NT2/D1 (cell line): ENCODE measurements around the gene NCKAP1.

ENCODE experiments used
- DNase-seq: peaks from one replicate; pipeline ENCODE4 v3.0.0-alpha.2; 2011; ENCODE audit warnings: low read depth, low spot score
- H3K27me3 ChIP-seq: 2 replicates; pipeline ENCODE4 v1.6.0; 2011; ENCODE audit warnings: mild to moderate bottlenecking; ENCODE audit not compliant: insufficient read length, insufficient read depth
- H3K36me3 ChIP-seq: 2 replicates; pipeline ENCODE4 v1.6.1; 2011; ENCODE audit warnings: mild to moderate bottlenecking, low read length, mixed read lengths; ENCODE audit not compliant: insufficient read depth, insufficient read length
- H3K4me1 ChIP-seq: 2 replicates; pipeline ENCODE4 v1.5.1; 2011; ENCODE audit not compliant: insufficient read depth, insufficient read length
- H3K4me3 ChIP-seq: 2 replicates; pipeline ENCODE4 v1.5.1; 2011; ENCODE audit warnings: low read depth; ENCODE audit not compliant: insufficient read length
- H3K9ac ChIP-seq: 2 replicates; pipeline ENCODE4 v1.6.0; 2011; ENCODE audit warnings: low read depth; ENCODE audit not compliant: insufficient read length
- H3K9me3 ChIP-seq: 2 replicates; pipeline ENCODE4 v1.5.1; 2011; ENCODE audit warnings: mild to moderate bottlenecking, low read length; ENCODE audit not compliant: insufficient read depth
- SUZ12 ChIP-seq: IDR thresholded peaks from 2 replicates; pipeline ENCODE4 v1.6.1; 2011; ENCODE audit not compliant: insufficient read length, insufficient read depth; ENCODE audit errors: extremely low read depth
- YY1 ChIP-seq: IDR thresholded peaks from 2 replicates; pipeline ENCODE4 v1.6.1; 2011; ENCODE audit not compliant: insufficient read length, insufficient read depth
- ZNF274 ChIP-seq: IDR thresholded peaks from 2 replicates; pipeline ENCODE4 v1.6.1; 2011; ENCODE audit warnings: mild to moderate bottlenecking, low read depth, low read length

Gene NCKAP1

DNA sequence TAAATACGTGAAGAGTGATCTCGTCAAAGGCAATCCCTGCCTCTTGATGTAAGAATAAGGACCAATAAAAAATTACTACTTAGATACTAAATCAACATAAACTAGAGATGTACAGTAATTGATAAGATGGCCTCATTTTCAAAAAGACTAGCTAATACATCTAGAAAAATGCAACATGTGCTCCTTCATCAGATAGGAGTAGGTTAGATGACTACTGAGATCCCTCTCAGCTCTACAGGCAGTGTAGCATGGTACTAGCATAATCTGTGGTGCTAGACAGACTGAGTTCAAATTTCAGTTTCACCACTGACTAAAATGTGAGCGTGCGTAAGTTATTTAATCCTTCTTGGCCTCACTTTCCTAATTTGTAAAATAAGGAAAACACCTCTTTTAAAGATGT, 89.2 kb downstream of the NCKAP1 start:
- no peak for TF ChIP-seq SUZ12
- no peak for TF ChIP-seq ZNF274
- no peak for DNase-seq
- no peak overlapping the region for H3K9ac ChIP-seq
- H3K36me3 ChIP-seq: peaks cover 54% of the 10 kb centered on the region
- no peaks in the 10 kb centered on the region for H3K27me3 ChIP-seq
- H3K9me3 ChIP-seq: no peaks in the 10 kb centered on the region
- H3K4me3 ChIP-seq: no peak overlapping the region
- H3K4me1 ChIP-seq: no peaks in the 10 kb centered on the region

DNA sequence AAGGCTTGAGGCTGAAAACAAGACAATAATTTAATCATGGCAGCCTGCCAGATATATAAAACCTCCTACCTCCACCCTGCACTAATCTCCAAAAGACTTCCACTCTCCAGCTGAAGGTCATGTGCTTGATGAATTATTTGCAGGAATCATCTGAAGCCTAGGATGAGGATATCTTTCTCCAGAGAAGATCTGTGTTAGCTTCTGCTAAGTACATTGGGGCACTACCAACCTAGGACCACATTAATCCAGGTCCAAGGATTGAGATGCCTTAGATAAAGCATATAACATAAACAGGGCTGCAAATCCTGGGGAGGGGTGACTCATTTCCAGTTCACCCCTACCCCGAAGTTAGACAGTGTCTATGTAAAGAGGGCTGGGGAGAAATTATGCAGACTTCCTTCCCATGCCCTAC, 91.3 kb downstream of the NCKAP1 start:
- no peak overlapping the region for H3K4me3 ChIP-seq
- TF ChIP-seq YY1 (no peak), SUZ12 (no peak), ZNF274 (no peak)
- no peaks in the 10 kb centered on the region for H3K4me1 ChIP-seq
- no peaks in the 10 kb centered on the region for H3K9me3 ChIP-seq
- H3K36me3 ChIP-seq: peaks cover 44% of the 10 kb centered on the region
- H3K9ac ChIP-seq: no peak overlapping the region
- no peak for DNase-seq
- no peaks in the 10 kb centered on the region for H3K27me3 ChIP-seq

DNA sequence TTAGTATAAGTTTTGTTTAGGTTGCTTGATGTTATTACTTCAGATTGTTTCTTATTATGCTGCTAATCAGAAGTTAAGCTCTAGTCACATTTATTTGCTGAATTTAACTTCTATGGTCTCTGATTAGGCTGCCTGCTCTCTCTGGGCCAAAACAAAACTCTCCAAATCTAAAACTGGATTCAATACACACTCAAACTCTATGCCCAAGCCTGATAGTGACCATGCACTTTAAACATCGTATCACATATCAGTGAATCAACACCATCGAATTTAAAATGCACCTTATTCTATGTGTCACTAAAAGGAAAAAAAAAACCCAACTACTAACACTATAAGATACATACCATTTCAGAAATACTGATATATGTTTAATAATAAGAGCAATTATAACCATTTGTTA, 94.9 kb downstream of the NCKAP1 start:
- no peak for DNase-seq
- no peak overlapping the region for H3K9ac ChIP-seq
- TF ChIP-seq YY1: no peak
- no peak for TF ChIP-seq ZNF274
- TF ChIP-seq SUZ12: no peak
- H3K9me3 ChIP-seq: no peaks in the 10 kb centered on the region
- H3K4me1 ChIP-seq: no peaks in the 10 kb centered on the region
- no peak overlapping the region for H3K4me3 ChIP-seq
- peaks cover 54% of the 10 kb centered on the region for H3K36me3 ChIP-seq
- no peaks in the 10 kb centered on the region for H3K27me3 ChIP-seq

DNA sequence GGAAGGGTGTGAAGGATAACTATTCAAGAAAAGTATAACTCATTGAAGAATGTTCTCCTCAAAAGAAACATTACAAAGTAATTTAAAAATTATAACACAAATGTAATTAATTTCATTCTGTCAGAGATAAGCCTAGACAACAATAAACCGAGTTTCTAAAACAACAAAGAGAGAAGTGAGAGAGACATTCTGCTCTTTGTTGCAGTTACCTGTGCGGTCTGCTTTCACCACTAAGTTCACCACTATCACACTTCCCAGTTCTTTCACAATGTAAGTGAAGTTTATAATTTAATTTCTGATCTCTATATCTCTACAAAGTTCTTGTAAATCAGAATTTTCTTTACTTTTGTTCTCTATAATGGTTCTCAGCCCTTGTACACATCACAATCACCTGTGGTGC, 95.5 kb downstream of the NCKAP1 start:
- Histone ChIP-seq H3K4me1 (no peaks in the 10 kb centered on the region), H3K9me3 (no peaks in the 10 kb centered on the region), H3K4me3 (no peak overlapping the region), H3K27me3 (no peaks in the 10 kb centered on the region), H3K36me3 (peaks cover 53% of the 10 kb centered on the region), H3K9ac (no peak overlapping the region)
- TF ChIP-seq ZNF274 (no peak), YY1 (no peak), SUZ12 (no peak)
- DNase-seq: no peak

DNA sequence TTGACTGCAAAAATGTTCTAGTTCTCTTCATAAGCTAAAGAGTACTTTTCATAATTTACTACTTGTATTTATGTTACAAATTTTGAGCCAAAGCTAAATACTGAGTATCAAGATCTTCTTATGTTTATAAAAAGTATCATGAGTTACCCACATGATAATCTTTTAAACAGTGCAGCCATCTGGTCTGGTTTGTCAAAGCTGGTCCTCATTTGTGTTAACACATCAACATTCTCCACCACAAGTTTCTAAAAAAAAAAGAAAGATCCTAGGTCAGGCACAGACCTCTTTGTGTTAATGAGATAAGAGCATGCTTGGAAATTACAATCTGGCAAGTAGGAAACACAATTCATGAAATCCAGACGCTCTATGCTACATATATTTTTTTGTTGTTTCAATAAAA, 96.3 kb downstream of the NCKAP1 start:
- Histone ChIP-seq H3K9ac (no peak overlapping the region), H3K9me3 (no peaks in the 10 kb centered on the region), H3K4me3 (no peak overlapping the region), H3K27me3 (no peaks in the 10 kb centered on the region), H3K4me1 (no peaks in the 10 kb centered on the region), H3K36me3 (peaks cover 52% of the 10 kb centered on the region)
- no peak for DNase-seq
- no peak for TF ChIP-seq ZNF274
- no peak for TF ChIP-seq YY1
- TF ChIP-seq SUZ12: no peak

DNA sequence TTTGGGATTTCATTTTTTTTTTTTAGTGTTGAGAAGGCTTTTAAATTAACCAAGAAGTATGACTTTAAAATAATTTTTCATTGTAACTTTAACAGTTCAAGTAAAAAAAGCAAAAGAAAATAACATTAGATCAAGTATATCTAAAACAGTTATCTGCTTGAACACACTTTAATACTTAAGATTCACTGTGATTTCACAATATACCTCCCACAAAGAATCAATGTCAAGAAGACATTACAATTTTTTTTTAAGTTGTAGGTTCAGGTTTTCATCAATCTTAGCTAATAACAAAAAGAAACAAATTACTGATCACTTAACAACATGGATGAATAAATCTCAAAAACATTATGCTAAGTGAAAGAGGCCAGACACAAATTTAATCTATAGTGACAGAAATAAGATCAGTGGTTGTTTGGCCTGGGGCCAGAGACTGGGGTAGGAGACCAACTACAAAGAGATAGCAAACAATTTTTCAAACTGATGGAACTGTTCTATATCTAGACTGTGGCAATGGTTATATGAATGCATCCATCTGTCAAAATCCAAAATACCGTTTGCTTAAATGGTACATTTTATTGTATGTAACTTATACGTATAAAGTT, 97.0 kb downstream of the NCKAP1 start:
- Histone ChIP-seq H3K4me3 (no peak overlapping the region), H3K27me3 (no peaks in the 10 kb centered on the region), H3K9me3 (no peaks in the 10 kb centered on the region), H3K36me3 (peaks cover 53% of the 10 kb centered on the region), H3K4me1 (no peaks in the 10 kb centered on the region), H3K9ac (no peak overlapping the region)
- TF ChIP-seq YY1 (no peak), SUZ12 (no peak), ZNF274 (no peak)
- no peak for DNase-seq

DNA sequence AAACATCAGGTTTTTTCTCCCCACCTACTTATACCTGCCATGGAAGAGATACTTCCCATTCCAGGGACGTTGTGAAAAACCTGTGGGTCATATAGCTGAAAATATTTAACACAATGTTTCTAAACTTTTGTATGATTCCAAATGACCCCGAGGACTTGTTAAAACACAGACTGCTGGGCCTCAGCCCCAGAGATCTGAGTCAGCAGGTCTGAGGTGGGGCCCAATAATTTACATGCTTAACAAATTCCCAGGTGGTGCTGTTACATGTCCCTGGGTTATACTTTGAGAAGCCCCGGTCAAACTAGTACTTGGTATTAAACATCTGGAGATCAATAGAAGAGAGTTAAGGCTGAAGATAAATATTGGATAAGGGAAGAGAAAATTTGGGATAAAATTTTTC, 100.4 kb downstream of the NCKAP1 start:
- Histone ChIP-seq H3K4me1 (no peaks in the 10 kb centered on the region), H3K9me3 (no peaks in the 10 kb centered on the region), H3K9ac (no peak overlapping the region), H3K27me3 (no peaks in the 10 kb centered on the region), H3K36me3 (peaks cover 68% of the 10 kb centered on the region), H3K4me3 (no peak overlapping the region)
- no peak for DNase-seq
- TF ChIP-seq ZNF274: no peak
- no peak for TF ChIP-seq YY1

DNA sequence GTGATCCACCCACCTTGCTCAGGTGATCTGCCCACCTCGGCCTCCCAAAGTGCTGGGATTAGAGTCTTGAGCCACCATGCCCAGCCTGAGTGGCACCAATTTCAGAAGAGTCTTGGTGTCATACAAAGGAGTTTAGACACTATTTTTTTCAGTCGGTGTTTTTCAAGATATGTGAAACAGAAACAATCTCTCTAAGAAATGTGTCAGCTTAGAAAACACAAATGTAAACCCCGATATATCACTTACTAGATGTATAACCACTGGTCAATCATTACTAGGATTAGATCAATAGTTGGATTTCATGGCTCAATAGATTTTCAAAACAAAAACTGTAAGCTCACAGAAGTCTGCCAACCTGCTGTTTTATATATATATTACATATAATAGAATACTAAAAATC, 104.6 kb downstream of the NCKAP1 start:
- Histone ChIP-seq H3K4me1 (no peaks in the 10 kb centered on the region), H3K4me3 (no peak overlapping the region), H3K36me3 (peaks cover 67% of the 10 kb centered on the region), H3K27me3 (no peaks in the 10 kb centered on the region), H3K9me3 (no peaks in the 10 kb centered on the region), H3K9ac (no peak overlapping the region)
- TF ChIP-seq YY1: no peak
- no peak for TF ChIP-seq SUZ12
- TF ChIP-seq ZNF274: no peak
- no peak for DNase-seq
